GM12864 (cell line): Measurements from ENCODE around the gene HELLS.
A peak's percentile ranks its signal among the peaks of the same experiment; 100 is the strongest.

Experiments
- DNase-seq: peaks from one replicate; pipeline ENCODE4 v3.0.0-alpha.2; 2011; ENCODE audit warnings: low read depth
- H3K4me3 ChIP-seq: 2 replicates; pipeline ENCODE4 v1.5.1; 2011; ENCODE audit warnings: mild to moderate bottlenecking, low read depth, low read length, control low read depth
- CTCF ChIP-seq: IDR thresholded peaks from 2 replicates; pipeline ENCODE4 v1.5.1; 2011; ENCODE audit warnings: low read depth, mild to moderate bottlenecking, moderate library complexity, low read length, control low read depth, inconsistent platforms; ENCODE audit errors: missing control alignments

The HELLS gene

GRCh38 chr10:94641480-94641879 is 95.9 kb downstream of the HELLS start:
- no peak for DNase-seq
- TF ChIP-seq CTCF = no peak
- H3K4me3 ChIP-seq = no peak overlapping the region

DNA sequence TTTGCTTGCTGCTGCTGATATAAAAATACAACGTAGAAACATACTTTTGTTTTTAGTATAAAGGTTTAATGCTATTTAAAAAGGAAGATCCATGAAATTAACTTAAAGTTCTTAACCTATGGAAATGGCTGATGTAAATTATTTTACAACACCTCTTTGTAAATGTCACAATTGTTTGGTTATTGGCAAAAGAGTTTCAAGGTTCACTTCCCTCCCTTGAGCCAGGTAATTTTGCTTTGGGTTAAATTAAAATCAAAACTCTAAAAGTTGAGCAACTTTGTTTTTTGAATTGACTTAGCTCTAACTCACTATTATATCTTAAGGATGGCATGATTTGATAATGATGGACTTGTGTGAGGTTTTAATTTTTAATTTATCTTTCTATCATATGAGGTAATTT is 98.8 kb downstream of the HELLS start:
- no peak for DNase-seq
- H3K4me3 ChIP-seq = no peak overlapping the region
- TF ChIP-seq CTCF = no peak

- peak; percentile 13 for DNase-seq
These were observed 99.7 kb downstream of the HELLS start for GRCh38 chr10:94645285-94645684.

More at GRCh38 chr10:94645285-94645684, 99.7 kb downstream of the HELLS start:
- H3K4me3 ChIP-seq = no peak overlapping the region
- TF ChIP-seq CTCF = no peak
